ENCODE results near the gene MAGI3. TPM values are rescaled to one million over a fixed set of nuclear protein-coding genes. Genes with fewer than 3 reads are reported as not detected.
A peak's percentile ranks its signal among the peaks of the same experiment; 100 is the strongest.

MAGI3 gene
- total and polyA plus RNA-seq, 2 of the 13 experiments (the other 11 are each of a cell fraction or from before 2014, with no cell fraction given): 4.0 to 11.8 TPM

DNA sequence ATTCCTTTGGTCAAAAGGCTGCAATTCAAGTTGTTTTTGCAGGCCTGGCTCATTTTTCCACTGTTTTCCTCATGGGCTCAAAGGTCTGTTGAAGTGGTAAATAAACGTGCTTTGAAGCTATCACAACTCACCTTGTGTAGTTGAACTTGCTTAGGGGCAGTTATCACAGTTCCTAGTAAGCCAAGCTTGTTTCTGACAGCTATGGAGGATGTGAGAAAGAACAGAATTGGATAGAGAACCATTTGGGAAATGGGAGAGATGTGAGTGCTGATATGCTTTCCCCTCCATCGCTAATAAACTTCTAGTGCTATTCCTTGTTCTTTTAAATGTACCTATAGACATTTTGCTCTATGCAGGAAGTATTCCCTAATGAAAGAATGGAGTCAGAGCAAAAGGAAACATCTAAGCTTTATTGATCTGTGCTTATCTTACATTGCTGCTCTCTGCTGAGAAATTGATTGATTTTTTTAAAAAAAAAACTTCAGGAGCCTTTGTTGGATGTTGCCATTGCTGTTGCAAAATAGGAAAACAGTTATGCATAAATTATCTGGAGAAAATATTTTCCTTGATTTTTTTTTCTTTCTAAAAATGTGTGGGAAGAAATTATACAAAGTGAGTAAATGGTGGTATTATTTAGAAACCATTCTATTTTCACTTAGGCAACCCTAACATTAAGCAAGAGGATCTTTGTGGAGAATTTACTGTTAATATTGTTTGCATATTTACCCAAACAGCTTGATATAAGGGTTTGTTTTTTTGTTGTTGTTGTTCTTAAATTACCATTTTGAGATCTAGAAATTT is 118.2 kb downstream of the MAGI3 start (continued):
- TF ChIP-seq TBX3 (IDR thresholded peaks at IDR 0.05; ENCODE audit: borderline replicate concordance) (peak; percentile 71; the same call in 1 of the 2 replicates), JUNB (CRISPR knock-in tag; IDR thresholded peaks at IDR 0.05; ENCODE audit: borderline replicate concordance) (no peak), ZFP36L1 (CRISPR knock-in tag; IDR thresholded peaks at IDR 0.05) (no peak), NR2C2 (CRISPR knock-in tag; IDR thresholded peaks at IDR 0.05; ENCODE audit: borderline replicate concordance) (no peak), RXRB (CRISPR knock-in tag; IDR thresholded peaks at IDR 0.05; ENCODE audit: borderline replicate concordance) (peak; percentile 80; the same call in 1 of the 2 replicates), RFX3 (CRISPR knock-in tag; IDR thresholded peaks at IDR 0.05) (no peak), HCFC1 (IDR thresholded peaks at IDR 0.05; ENCODE audit: low read depth, low read length) (no peak), MYNN (CRISPR knock-in tag; IDR thresholded peaks at IDR 0.05; ENCODE audit: low read depth) (no peak), ZNF605 (CRISPR knock-in tag; IDR thresholded peaks at IDR 0.05) (no peak), FOXK2 (IDR thresholded peaks at IDR 0.05) (0 out of 2 replicates have a peak, but pooled peaks have one; percentile 36), ZNF337 (CRISPR knock-in tag; IDR thresholded peaks at IDR 0.05; ENCODE audit: borderline replicate concordance, low read depth) (no peak), ZNF878 (CRISPR knock-in tag; IDR thresholded peaks at IDR 0.05) (0 out of 2 replicates have a peak, but pooled peaks have one; percentile 53), ZNF619 (CRISPR knock-in tag; IDR thresholded peaks at IDR 0.05) (no peak), ZNF3 (CRISPR knock-in tag; IDR thresholded peaks at IDR 0.05) (no peak), MEIS1 (CRISPR knock-in tag; IDR thresholded peaks at IDR 0.05; ENCODE audit: borderline replicate concordance) (0 out of 2 replicates have a peak, but pooled peaks have one; percentile 31), ZNF260 (CRISPR knock-in tag; IDR thresholded peaks at IDR 0.05; ENCODE audit: borderline replicate concordance, low read depth) (no peak), BRD4 (CRISPR knock-in tag; IDR thresholded peaks at IDR 0.05) (no peak), ZNF30 (CRISPR knock-in tag; IDR thresholded peaks at IDR 0.05) (no peak), HDAC2 (CRISPR knock-in tag; IDR thresholded peaks at IDR 0.05) (peak; percentile 71), HNRNPH1 (optimal IDR thresholded peaks at IDR 0.05; ENCODE audit: low read depth, low read length) (no peak), ZFP82 (CRISPR knock-in tag; IDR thresholded peaks at IDR 0.05; ENCODE audit: borderline replicate concordance) (no peak)
- TF ChIP-seq, protein P1, sequence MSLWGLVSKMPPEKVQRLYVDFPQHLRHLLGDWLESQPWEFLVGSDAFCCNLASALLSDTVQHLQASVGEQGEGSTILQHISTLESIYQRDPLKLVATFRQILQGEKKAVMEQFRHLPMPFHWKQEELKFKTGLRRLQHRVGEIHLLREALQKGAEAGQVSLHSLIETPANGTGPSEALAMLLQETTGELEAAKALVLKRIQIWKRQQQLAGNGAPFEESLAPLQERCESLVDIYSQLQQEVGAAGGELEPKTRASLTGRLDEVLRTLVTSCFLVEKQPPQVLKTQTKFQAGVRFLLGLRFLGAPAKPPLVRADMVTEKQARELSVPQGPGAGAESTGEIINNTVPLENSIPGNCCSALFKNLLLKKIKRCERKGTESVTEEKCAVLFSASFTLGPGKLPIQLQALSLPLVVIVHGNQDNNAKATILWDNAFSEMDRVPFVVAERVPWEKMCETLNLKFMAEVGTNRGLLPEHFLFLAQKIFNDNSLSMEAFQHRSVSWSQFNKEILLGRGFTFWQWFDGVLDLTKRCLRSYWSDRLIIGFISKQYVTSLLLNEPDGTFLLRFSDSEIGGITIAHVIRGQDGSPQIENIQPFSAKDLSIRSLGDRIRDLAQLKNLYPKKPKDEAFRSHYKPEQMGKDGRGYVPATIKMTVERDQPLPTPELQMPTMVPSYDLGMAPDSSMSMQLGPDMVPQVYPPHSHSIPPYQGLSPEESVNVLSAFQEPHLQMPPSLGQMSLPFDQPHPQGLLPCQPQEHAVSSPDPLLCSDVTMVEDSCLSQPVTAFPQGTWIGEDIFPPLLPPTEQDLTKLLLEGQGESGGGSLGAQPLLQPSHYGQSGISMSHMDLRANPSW (CRISPR knock-in tag; IDR thresholded peaks at IDR 0.05; ENCODE audit: borderline replicate concordance): 0 out of 2 replicates have a peak, but pooled peaks have one; percentile 29
- TF ChIP-seq, protein P2, sequence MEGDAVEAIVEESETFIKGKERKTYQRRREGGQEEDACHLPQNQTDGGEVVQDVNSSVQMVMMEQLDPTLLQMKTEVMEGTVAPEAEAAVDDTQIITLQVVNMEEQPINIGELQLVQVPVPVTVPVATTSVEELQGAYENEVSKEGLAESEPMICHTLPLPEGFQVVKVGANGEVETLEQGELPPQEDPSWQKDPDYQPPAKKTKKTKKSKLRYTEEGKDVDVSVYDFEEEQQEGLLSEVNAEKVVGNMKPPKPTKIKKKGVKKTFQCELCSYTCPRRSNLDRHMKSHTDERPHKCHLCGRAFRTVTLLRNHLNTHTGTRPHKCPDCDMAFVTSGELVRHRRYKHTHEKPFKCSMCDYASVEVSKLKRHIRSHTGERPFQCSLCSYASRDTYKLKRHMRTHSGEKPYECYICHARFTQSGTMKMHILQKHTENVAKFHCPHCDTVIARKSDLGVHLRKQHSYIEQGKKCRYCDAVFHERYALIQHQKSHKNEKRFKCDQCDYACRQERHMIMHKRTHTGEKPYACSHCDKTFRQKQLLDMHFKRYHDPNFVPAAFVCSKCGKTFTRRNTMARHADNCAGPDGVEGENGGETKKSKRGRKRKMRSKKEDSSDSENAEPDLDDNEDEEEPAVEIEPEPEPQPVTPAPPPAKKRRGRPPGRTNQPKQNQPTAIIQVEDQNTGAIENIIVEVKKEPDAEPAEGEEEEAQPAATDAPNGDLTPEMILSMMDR (CRISPR knock-in tag; IDR thresholded peaks at IDR 0.05): no peak
- TF ChIP-seq, protein P3, sequence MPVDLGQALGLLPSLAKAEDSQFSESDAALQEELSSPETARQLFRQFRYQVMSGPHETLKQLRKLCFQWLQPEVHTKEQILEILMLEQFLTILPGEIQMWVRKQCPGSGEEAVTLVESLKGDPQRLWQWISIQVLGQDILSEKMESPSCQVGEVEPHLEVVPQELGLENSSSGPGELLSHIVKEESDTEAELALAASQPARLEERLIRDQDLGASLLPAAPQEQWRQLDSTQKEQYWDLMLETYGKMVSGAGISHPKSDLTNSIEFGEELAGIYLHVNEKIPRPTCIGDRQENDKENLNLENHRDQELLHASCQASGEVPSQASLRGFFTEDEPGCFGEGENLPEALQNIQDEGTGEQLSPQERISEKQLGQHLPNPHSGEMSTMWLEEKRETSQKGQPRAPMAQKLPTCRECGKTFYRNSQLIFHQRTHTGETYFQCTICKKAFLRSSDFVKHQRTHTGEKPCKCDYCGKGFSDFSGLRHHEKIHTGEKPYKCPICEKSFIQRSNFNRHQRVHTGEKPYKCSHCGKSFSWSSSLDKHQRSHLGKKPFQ (CRISPR knock-in tag; IDR thresholded peaks at IDR 0.05; ENCODE audit: insufficient replicate concordance): no peak
